HFF-Myc (cell line): ENCODE measurements around the gene MRPL55.

Experiments used
- DNase-seq: peaks from one replicate; pipeline ENCODE4 v3.0.0-alpha.2; 2011; ENCODE audit warnings: low read depth; ENCODE audit errors: extremely low read depth
- H3K4me3 ChIP-seq: replicated peaks from 2 replicates; pipeline ENCODE4 v1.5.1; 2011; ENCODE audit warnings: low read depth, mild to moderate bottlenecking, control low read depth, low read length
- CTCF ChIP-seq: IDR thresholded peaks from 2 replicates; pipeline ENCODE4 v1.5.1; 2012; ENCODE audit warnings: mild to moderate bottlenecking, low read depth, low read length, control low read depth; ENCODE audit errors: missing control alignments

Gene MRPL55

GRCh38 chr1:228068359-228068758 is 40.7 kb downstream of the MRPL55 start:
- no peak for DNase-seq
- H3K4me3 ChIP-seq: no peak overlapping the region
- no peak for TF ChIP-seq CTCF

GRCh38 chr1:228066891-228067654 is 42.0 kb downstream of the MRPL55 start:
- no peak for TF ChIP-seq CTCF
- H3K4me3 ChIP-seq: no peak overlapping the region
- no peak for DNase-seq

GRCh38 chr1:228066416-228066815 is 42.7 kb downstream of the MRPL55 start:
- TF ChIP-seq CTCF: no peak
- no peak overlapping the region for H3K4me3 ChIP-seq
- no peak for DNase-seq

GRCh38 chr1:228065543-228066347 is 43.4 kb downstream of the MRPL55 start:
- TF ChIP-seq CTCF: no peak
- no peak overlapping the region for H3K4me3 ChIP-seq
- DNase-seq: no peak

- no peak overlapping the region for H3K4me3 ChIP-seq
- no peak for DNase-seq
- no peak for TF ChIP-seq CTCF
Observed at GRCh38 chr1:228064741-228065542, 44.2 kb downstream of the MRPL55 start.

GRCh38 chr1:228064296-228064695 is 44.8 kb downstream of the MRPL55 start:
- TF ChIP-seq CTCF: no peak
- no peak overlapping the region for H3K4me3 ChIP-seq

More at GRCh38 chr1:228064296-228064695, 44.8 kb downstream of the MRPL55 start:
- no peak for DNase-seq
